Measurements from ENCODE around the gene SLC22A1. TPM values are rescaled to one million over a fixed set of nuclear protein-coding genes. Genes with fewer than 3 reads are reported as not detected.

SLC22A1 gene
- polyA plus RNA-seq, 1 donor from 2014 or later = 0.71 TPM

- Histone ChIP-seq H3K79me2 (replicated peaks; ENCODE audit: insufficient read depth, low read length) (no peaks in the 10 kb centered on the region), H3K36me3 (ENCODE audit: insufficient read depth, low read length) (no peaks in the 10 kb centered on the region), H3F3A (ENCODE audit: insufficient read depth, low read length, poor library complexity, severe bottlenecking) (no peaks in the 10 kb centered on the region), H3K4me2 (ENCODE audit: low read length) (no peak overlapping the region), H3K9me2 (ENCODE audit: insufficient read depth, low read length) (no peaks in the 10 kb centered on the region), H3K27me3 (ENCODE audit: insufficient read depth, low read depth, low read length) (no peaks in the 10 kb centered on the region), H4K20me1 (ENCODE audit: insufficient read depth) (no peaks in the 10 kb centered on the region), H3K9me3 (ENCODE audit: low read length) (no peaks in the 10 kb centered on the region), H3K9ac (ENCODE audit: low read length) (no peak overlapping the region), H3K27ac (ENCODE audit: low read length) (no peak overlapping the region), H3K4me3 (ENCODE audit: low read length) (no peak overlapping the region), H2AFZ (ENCODE audit: low read depth, low read length) (no peak overlapping the region)
- no peak for TF ChIP-seq REST (IDR thresholded peaks at IDR 0.05; ENCODE audit: borderline replicate concordance)
These were observed 10.2 kb downstream of the SLC22A1 start for GRCh38 chr6:160131636-160132296.

DNA sequence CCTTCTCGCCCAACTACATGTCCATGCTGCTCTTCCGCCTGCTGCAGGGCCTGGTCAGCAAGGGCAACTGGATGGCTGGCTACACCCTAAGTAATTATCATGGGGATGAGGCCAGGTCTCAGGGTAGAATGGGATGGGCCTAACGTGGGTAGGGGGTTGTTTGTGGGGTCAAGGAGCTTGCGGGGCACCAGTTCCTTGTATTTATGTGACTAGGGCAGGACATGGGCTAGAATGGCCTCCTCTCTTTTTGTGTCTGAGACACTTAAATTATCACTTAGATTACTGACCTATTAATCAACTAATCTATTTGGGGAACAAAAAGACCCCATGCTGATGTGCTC is 10.7 kb downstream of the SLC22A1 start:
- H3K27ac ChIP-seq (ENCODE audit: low read length) = no peak overlapping the region
- H3K4me3 ChIP-seq (ENCODE audit: low read length) = no peak overlapping the region
- no peaks in the 10 kb centered on the region for H3K79me2 ChIP-seq (replicated peaks; ENCODE audit: insufficient read depth, low read length)
- TF ChIP-seq POLR2AphosphoS5 (IDR thresholded peaks at IDR 0.05) (no peak), MXI1 (conservative IDR thresholded peaks at IDR 0.05; ENCODE audit: poor library complexity, severe bottlenecking) (no peak), TAF1 (IDR thresholded peaks at IDR 0.05; ENCODE audit: low read depth) (no peak), EZH2 (IDR thresholded peaks at IDR 0.05; ENCODE audit: borderline replicate concordance, insufficient read depth, low read length, poor library complexity, severe bottlenecking) (no peak)
- H4K20me1 ChIP-seq (ENCODE audit: insufficient read depth) = no peaks in the 10 kb centered on the region
- H3F3A ChIP-seq (ENCODE audit: insufficient read depth, low read length, poor library complexity, severe bottlenecking) = no peaks in the 10 kb centered on the region
- H3K9me3 ChIP-seq (ENCODE audit: low read length) = no peaks in the 10 kb centered on the region
- no peaks in the 10 kb centered on the region for H3K27me3 ChIP-seq (ENCODE audit: insufficient read depth, low read depth, low read length)
- no peak overlapping the region for H2AFZ ChIP-seq (ENCODE audit: low read depth, low read length)
- no peak overlapping the region for H3K9ac ChIP-seq (ENCODE audit: low read length)
- no peaks in the 10 kb centered on the region for H3K36me3 ChIP-seq (ENCODE audit: insufficient read depth, low read length)
- H3K9me2 ChIP-seq (ENCODE audit: insufficient read depth, low read length) = no peaks in the 10 kb centered on the region
- no peak overlapping the region for H3K4me2 ChIP-seq (ENCODE audit: low read length)

DNA sequence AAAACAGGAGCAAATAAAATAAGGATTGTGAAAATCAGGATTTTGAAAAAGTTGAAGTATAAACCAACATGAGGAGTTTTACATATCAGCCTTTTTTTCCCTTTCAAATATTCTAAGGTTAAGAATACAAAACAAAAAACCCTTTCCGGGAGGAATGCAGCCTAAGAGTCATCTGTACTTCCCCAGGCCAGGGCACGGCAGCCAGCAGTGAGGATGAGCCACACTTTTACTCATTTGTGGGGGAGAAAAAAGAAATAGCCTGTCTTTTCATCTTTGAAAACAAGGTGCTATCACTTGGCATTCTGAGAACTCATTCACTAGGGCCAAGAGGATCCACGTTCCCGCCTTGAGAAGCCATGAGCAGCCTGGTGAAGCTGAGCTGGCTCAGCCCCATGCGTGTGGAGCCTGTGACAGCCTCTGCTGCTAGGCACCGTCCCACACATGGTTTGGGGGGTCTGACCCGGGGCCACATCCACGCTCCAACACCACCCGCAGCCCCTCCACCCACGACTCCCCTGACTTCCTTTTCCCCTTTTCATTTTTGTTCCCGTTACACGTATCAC is 11.2 kb downstream of the SLC22A1 start:
- Histone ChIP-seq H3K9ac (ENCODE audit: low read length) (no peak overlapping the region), H3K9me3 (ENCODE audit: low read length) (no peaks in the 10 kb centered on the region), H3K36me3 (ENCODE audit: insufficient read depth, low read length) (no peaks in the 10 kb centered on the region), H3F3A (ENCODE audit: insufficient read depth, low read length, poor library complexity, severe bottlenecking) (no peaks in the 10 kb centered on the region), H3K27ac (ENCODE audit: low read length) (no peak overlapping the region), H3K79me2 (replicated peaks; ENCODE audit: insufficient read depth, low read length) (no peaks in the 10 kb centered on the region), H3K27me3 (ENCODE audit: insufficient read depth, low read depth, low read length) (no peaks in the 10 kb centered on the region), H4K20me1 (ENCODE audit: insufficient read depth) (no peaks in the 10 kb centered on the region), H3K9me2 (ENCODE audit: insufficient read depth, low read length) (no peaks in the 10 kb centered on the region), H2AFZ (ENCODE audit: low read depth, low read length) (no peak overlapping the region), H3K4me3 (ENCODE audit: low read length) (no peak overlapping the region), H3K4me2 (ENCODE audit: low read length) (no peak overlapping the region)
- TF ChIP-seq TAF1 (IDR thresholded peaks at IDR 0.05; ENCODE audit: low read depth) (no peak), EP300 (conservative IDR thresholded peaks at IDR 0.05; ENCODE audit: poor library complexity, severe bottlenecking) (no peak), MXI1 (conservative IDR thresholded peaks at IDR 0.05; ENCODE audit: poor library complexity, severe bottlenecking) (no peak), REST (IDR thresholded peaks at IDR 0.05; ENCODE audit: borderline replicate concordance) (no peak), CTCF (IDR thresholded peaks at IDR 0.05; ENCODE audit: poor library complexity, severe bottlenecking) (no peak), POLR2AphosphoS5 (IDR thresholded peaks at IDR 0.05) (no peak), SMC3 (conservative IDR thresholded peaks at IDR 0.05; ENCODE audit: poor library complexity) (no peak), EZH2 (IDR thresholded peaks at IDR 0.05; ENCODE audit: borderline replicate concordance, insufficient read depth, low read length, poor library complexity, severe bottlenecking) (no peak), RAD21 (conservative IDR thresholded peaks at IDR 0.05) (no peak)
